HFF-Myc (cell line): ENCODE measurements around the gene ALG10.
"Not testable (repeated sequence)": the region's sequence is repeated elsewhere in the genome, so short reads cannot be mapped to it uniquely, and the experiment has no call there.

ENCODE experiments used
- DNase-seq: peaks from one replicate; pipeline ENCODE4 v3.0.0-alpha.2; 2011; ENCODE audit warnings: low read depth; ENCODE audit errors: extremely low read depth
- H3K4me3 ChIP-seq: replicated peaks from 2 replicates; pipeline ENCODE4 v1.5.1; 2011; ENCODE audit warnings: low read depth, mild to moderate bottlenecking, control low read depth, low read length
- TF ChIP-seq, protein P1 (sequence below): IDR thresholded peaks from 2 replicates; pipeline ENCODE4 v1.5.1; 2012; ENCODE audit warnings: mild to moderate bottlenecking, low read depth, low read length, control low read depth; ENCODE audit errors: missing control alignments

ALG10 gene, protein sequence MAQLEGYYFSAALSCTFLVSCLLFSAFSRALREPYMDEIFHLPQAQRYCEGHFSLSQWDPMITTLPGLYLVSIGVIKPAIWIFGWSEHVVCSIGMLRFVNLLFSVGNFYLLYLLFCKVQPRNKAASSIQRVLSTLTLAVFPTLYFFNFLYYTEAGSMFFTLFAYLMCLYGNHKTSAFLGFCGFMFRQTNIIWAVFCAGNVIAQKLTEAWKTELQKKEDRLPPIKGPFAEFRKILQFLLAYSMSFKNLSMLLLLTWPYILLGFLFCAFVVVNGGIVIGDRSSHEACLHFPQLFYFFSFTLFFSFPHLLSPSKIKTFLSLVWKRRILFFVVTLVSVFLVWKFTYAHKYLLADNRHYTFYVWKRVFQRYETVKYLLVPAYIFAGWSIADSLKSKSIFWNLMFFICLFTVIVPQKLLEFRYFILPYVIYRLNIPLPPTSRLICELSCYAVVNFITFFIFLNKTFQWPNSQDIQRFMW

DNA sequence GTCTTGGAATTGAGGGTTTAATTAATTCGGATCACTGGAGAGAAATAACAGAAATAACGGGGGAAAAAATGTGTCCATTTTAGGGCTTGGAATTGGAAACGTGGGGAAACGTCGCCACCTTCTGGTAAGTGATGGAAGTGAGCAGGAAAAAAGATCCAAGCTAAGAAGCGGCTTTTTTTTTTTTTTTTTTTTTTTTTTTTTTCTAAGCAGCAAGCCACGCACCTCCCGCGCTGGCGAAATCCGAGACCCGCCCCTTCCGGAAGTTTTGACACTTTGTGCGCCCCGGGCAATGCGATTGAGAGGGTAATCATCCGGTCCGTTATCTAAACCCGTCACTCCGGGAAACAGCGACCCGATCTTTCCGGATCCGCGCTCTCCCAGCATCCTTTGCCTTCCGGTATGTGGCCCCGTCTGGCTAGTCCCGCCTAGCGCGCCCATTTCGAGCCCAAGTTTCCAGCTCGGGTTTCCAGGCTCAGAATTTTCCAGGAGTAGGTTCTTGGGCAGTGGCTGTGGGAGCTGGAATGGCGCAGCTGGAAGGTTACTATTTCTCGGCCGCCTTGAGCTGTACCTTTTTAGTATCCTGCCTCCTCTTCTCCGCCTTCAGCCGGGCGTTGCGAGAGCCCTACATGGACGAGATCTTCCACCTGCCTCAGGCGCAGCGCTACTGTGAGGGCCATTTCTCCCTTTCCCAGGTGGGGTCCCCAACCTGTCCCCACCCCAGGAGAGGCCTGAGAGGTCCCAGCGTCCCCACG is at the start of gene ALG10:
ALG10 (plus strand) TSS at position 418 of the 752 bp plus-strand sequence; CDS start at position 522, 104 bp downstream.
- peak within 1 kb of the TSS; percentile 79 for H3K4me3 ChIP-seq
- TF ChIP-seq, protein P1, sequence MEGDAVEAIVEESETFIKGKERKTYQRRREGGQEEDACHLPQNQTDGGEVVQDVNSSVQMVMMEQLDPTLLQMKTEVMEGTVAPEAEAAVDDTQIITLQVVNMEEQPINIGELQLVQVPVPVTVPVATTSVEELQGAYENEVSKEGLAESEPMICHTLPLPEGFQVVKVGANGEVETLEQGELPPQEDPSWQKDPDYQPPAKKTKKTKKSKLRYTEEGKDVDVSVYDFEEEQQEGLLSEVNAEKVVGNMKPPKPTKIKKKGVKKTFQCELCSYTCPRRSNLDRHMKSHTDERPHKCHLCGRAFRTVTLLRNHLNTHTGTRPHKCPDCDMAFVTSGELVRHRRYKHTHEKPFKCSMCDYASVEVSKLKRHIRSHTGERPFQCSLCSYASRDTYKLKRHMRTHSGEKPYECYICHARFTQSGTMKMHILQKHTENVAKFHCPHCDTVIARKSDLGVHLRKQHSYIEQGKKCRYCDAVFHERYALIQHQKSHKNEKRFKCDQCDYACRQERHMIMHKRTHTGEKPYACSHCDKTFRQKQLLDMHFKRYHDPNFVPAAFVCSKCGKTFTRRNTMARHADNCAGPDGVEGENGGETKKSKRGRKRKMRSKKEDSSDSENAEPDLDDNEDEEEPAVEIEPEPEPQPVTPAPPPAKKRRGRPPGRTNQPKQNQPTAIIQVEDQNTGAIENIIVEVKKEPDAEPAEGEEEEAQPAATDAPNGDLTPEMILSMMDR: peak; percentile 59
- DNase-seq: peak; percentile 90

DNA sequence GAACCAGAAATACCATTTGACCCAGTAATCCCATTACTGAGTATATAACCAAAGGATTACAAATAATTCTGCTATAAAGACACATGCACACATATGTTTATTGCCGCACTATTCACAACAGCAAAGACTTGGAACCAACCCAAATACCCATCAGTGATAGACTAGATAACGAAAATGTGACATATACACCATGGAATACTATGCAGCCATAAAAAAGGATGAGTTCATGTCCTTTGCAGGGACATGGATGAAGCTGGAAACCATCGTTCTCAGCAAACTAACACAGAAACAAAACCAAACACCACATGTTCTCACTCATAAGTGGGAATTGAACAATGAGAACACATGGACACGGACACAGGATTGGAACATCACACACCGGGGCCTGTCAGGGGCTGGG is 49.4 kb upstream of the ALG10 start:
- DNase-seq, H3K4me3 ChIP-seq: not testable (repeated sequence)

DNA sequence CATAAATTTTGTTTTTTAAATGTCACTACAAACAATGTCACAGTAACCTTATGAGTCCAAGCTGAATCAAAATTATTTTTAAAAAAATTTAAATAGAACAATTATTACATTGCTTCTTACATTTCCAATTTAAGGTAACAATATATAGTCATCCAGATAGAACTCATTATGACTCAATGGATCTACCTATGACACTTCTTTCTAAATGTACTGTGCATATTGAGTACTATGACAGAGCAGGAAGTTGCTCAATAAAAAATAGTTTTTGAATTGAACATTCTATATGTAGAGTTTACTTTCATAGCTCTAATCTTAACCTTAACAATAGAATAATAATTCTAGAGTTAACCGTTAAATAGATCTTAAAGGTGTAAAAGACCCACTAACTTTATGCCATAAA is 44.4 kb upstream of the ALG10 start:
- TF ChIP-seq, protein P1: no peak
- no peak overlapping the region for H3K4me3 ChIP-seq
- DNase-seq: no peak

DNA sequence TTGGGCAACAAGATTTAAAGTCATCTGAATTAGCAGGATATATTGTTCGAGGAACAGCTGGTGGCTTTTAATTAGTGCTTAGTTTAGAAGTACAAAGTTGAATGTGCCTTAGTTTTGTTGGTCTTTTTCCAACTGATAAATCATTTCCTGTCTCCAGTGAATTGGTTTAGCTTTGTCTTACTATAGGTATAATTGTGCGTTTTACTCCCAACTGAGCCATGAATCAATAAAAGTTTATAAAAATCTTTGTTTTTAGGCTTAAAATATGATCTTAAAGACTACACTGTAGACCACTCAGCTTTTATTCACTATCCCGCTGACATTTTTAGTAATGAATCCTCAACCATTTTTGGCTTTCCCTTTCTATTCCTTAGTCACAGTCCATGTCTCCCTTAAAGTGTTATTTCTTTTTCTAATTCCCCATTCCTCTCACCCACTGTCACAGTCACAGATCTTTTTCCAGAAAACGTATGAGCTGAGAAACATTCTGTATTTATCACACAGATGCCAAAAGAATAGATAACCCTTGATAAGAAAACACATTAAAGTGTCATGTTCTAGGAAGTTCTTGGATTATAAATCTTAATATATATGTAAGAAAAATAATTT is 34.0 kb upstream of the ALG10 start:
- TF ChIP-seq, protein P1: no peak
- no peak for DNase-seq
- no peak overlapping the region for H3K4me3 ChIP-seq

DNA sequence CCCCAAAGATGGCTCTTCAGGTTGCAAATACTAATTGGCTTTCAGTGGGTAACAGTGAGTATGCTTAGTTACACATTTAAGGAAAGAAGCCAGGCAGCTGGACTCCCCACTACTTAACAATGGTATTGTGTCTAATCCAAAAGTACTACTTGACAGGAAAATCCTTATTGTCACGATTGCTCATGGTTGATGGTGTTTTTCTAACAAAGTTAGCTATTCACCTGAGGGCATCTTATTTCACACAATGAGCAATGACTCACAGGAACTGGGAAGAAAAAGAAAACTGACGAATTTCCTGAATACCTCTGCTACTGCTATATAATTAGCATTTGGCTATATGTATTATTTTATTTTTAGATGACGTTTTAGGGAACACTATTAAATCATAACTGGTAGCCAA is 33.4 kb upstream of the ALG10 start:
- no peak for DNase-seq
- H3K4me3 ChIP-seq: no peak overlapping the region
- TF ChIP-seq, protein P1: no peak

DNA sequence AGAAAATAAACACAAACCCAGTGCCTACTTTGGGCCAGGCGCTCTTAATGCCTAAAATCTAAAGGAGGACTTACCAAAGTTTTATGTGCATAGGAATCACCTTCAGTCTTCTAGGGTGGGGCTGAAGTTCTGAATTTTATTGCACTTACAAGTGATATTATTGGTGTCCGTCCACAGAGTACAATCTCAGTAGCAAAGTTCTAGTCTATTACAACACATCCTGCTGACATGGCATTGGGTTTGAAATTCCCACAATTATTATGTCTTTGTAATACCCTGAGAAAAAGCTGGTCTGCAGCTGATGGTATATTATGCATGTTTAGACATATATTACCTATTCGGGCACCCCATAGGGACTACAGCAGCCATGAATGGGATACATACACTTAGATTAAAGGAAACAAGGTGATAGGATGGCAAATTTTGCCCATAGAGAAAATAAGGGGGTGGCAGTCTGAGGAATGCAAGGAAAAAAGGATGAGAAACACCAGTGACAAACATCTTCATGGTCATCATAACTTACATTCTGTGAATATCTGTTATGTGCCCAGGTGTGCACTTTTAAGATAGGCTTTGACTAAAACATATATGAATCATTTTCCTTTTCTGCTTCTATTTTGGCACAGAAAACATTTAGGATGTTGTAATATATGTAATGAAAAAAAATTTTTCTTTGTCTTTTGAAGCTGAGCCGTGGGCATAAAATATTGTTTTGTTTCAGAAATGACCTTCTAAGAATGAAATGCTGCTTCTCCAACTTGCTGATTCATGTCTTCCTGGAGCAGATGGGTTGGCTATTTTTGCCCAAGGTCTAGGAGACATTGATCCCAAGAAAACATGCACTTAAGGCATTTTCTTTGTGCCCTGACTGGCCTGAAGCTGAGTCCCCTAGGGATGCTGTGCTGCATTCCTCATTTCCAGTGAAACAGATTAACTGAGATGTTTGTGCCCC is 27.2 kb upstream of the ALG10 start:
- H3K4me3 ChIP-seq: no peak overlapping the region
- TF ChIP-seq, protein P1: no peak
- DNase-seq: no peak

DNA sequence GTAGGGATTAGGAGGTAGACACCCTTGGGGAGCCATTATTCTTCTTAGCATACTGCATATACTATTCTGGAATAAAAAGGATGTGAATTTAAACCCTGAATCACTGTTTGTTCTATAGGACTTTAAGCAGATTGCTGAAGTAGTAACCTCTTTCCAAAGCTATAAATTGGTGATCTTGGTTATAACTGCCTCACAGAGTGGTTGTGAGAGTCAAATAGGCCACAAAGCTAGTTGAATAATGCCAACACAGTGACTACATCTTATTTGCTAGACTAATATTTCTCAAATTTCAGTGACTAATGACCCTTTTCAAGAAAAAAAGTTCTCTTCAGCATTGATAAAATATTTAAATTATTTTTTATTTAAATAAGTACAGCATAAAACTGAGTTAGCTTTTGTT is 13.5 kb upstream of the ALG10 start:
- not testable (repeated sequence) for DNase-seq, H3K4me3 ChIP-seq
